Stomach smooth muscle (tissue), 2 donors: ENCODE measurements around the gene C9orf72.
A peak's percentile ranks its signal among the peaks of the same experiment; 100 is the strongest.
"Not testable (repeated sequence)": the region's sequence is repeated elsewhere in the genome, so short reads cannot be mapped to it uniquely, and the experiment has no call there.

Experiments
- H3K27ac ChIP-seq: one replicate; pipeline ENCODE4 v1.7.0; 2013; ENCODE audit warnings: mild to moderate bottlenecking, low read length, inconsistent platforms
- H3K27me3 ChIP-seq, 2 donors: one replicate each; pipeline ENCODE4 v1.7.0; 2013; ENCODE audit warnings: low read length in 2 of 2; ENCODE audit not compliant: insufficient read depth in 2 of 2, control insufficient read depth in 1 of 2
- H3K36me3 ChIP-seq, 2 donors: one replicate each; pipeline ENCODE4 v1.7.0; 2013; ENCODE audit warnings: low read length in 2 of 2; ENCODE audit not compliant: control insufficient read depth in 2 of 2, insufficient read depth in 2 of 2
- H3K4me1 ChIP-seq: one replicate; pipeline ENCODE4 v1.7.0; 2013; ENCODE audit warnings: low read length; ENCODE audit not compliant: control insufficient read depth, insufficient read depth
- H3K4me3 ChIP-seq, 2 donors: one replicate each; pipeline ENCODE4 v1.7.0; 2013; ENCODE audit warnings: low read length in 2 of 2
- H3K9ac ChIP-seq, 2 donors: one replicate each; pipeline ENCODE4 v1.7.0; 2013; ENCODE audit warnings: low read length in 2 of 2, mild to moderate bottlenecking in 1 of 2
- H3K9me3 ChIP-seq, 2 donors: one replicate each; pipeline ENCODE4 v1.7.0; 2013; ENCODE audit warnings: low read length in 2 of 2; ENCODE audit not compliant: control insufficient read depth in 2 of 2
- donor health status: healthy.
- donor health status: Pancreatic carcinoma.

Gene C9orf72, protein sequence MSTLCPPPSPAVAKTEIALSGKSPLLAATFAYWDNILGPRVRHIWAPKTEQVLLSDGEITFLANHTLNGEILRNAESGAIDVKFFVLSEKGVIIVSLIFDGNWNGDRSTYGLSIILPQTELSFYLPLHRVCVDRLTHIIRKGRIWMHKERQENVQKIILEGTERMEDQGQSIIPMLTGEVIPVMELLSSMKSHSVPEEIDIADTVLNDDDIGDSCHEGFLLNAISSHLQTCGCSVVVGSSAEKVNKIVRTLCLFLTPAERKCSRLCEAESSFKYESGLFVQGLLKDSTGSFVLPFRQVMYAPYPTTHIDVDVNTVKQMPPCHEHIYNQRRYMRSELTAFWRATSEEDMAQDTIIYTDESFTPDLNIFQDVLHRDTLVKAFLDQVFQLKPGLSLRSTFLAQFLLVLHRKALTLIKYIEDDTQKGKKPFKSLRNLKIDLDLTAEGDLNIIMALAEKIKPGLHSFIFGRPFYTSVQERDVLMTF

DNA sequence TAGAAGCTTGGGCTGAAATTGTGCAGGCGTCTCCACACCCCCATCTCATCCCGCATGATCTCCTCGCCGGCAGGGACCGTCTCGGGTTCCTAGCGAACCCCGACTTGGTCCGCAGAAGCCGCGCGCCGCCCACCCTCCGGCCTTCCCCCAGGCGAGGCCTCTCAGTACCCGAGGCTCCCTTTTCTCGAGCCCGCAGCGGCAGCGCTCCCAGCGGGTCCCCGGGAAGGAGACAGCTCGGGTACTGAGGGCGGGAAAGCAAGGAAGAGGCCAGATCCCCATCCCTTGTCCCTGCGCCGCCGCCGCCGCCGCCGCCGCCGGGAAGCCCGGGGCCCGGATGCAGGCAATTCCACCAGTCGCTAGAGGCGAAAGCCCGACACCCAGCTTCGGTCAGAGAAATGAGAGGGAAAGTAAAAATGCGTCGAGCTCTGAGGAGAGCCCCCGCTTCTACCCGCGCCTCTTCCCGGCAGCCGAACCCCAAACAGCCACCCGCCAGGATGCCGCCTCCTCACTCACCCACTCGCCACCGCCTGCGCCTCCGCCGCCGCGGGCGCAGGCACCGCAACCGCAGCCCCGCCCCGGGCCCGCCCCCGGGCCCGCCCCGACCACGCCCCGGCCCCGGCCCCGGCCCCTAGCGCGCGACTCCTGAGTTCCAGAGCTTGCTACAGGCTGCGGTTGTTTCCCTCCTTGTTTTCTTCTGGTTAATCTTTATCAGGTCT is at the start of gene C9orf72:
Gene C9orf72, minus strand, starts transcription at position 564 of the 716 bp plus-strand sequence. CDS start 6,361 bp downstream, outside the sequence.
- H3K9me3 ChIP-seq, result no peaks in the 10 kb centered on the region
- peak within 1 kb of the TSS; percentile 85 to 94 for H3K9ac ChIP-seq

DNA sequence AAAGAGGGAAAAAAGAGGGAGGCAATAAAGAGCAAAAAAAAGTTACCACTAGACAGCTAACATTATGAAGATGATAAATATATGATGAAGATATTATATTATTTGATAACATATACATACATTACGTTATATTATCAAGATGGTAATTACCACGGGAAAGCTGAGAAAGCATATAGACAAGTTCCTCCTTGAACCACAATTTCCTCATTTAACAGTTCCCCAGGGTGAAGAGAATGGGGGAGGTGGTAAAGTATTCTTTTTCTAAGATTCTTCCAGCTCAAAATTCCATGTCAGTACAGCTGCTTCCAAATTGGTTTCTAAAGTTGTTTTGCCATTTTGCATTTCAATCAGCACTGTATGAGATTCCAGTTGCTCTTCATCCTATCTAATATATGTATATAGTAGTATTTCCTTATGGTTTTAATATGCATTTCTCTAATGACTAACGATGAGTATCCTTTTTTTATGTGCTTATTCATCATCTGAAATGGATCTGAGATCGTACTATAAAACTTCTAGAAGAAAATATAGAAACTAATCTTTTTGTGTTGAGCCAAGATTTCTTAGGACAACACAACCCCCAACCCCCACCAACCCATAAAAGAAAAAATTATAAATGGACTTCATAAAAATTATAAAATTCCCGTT is 49.5 kb upstream of the C9orf72 start:
- Histone ChIP-seq H3K9me3 (no peaks in the 10 kb centered on the region), H3K27me3 (no peaks in the 10 kb centered on the region), H3K4me3 (no peak overlapping the region), H3K36me3 (no peaks in the 10 kb centered on the region), H3K4me1 (no peaks in the 10 kb centered on the region), H3K9ac (no peak overlapping the region), H3K27ac (no peak overlapping the region)

More for the DNA sequence above, at the start of gene C9orf72:
- Histone ChIP-seq H3K36me3 (no peaks in the 10 kb centered on the region), H3K27ac (peak within 1 kb of the TSS; percentile 94), H3K4me3 (peak within 1 kb of the TSS; percentile 88 to 91), H3K27me3 (no peaks in the 10 kb centered on the region), H3K4me1 (peaks cover 9% of the 10 kb centered on the region)

DNA sequence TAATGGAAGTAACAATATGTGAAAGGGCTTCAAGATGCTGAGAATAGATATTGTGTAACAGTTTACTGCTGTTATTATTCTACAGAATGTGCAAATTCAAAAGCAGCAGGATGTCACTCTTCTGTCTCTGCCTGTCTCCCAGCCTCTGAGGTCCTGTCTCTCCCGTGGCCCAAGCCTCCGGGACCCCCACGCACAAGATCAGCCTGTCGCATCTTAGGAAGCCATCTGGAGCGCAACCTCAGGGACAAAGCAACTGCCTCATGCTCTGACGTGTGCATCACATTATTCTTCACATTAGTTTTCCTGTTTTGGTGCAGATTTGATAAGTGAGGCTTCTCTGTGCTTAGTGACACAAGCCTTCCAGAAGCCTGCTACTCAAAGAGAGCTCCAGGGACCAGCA is 46.5 kb upstream of the C9orf72 start:
- H3K27ac ChIP-seq, result no peak overlapping the region
- H3K27me3 ChIP-seq, result no peaks in the 10 kb centered on the region
- no peaks in the 10 kb centered on the region for H3K36me3 ChIP-seq
- H3K4me3 ChIP-seq, result no peak overlapping the region
- H3K9ac ChIP-seq, result no peak overlapping the region
- no peaks in the 10 kb centered on the region for H3K9me3 ChIP-seq
- no peaks in the 10 kb centered on the region for H3K4me1 ChIP-seq

DNA sequence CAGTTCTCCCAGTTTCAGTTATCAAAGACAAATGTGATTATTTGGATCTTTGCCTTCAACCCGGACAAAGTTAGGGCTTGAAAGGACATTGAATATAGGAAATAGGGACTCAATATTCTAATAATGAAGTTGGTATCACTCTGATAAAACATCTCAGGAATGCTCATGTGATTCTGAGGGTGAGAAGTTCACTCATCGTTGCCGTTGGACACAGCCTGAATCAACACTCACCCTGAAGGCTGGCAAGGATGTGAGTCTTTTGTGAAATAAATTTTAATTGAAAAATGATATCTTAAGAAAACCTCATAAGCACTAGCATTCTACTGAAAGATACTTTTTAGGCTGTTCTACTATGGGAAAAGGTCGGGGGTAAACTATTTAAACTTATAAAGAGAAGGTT is 44.8 kb upstream of the C9orf72 start:
- no peaks in the 10 kb centered on the region for H3K36me3 ChIP-seq
- no peak overlapping the region for H3K9ac ChIP-seq
- no peak overlapping the region for H3K27ac ChIP-seq
- H3K27me3 ChIP-seq, result no peaks in the 10 kb centered on the region
- no peak overlapping the region for H3K4me3 ChIP-seq
- H3K4me1 ChIP-seq, result no peaks in the 10 kb centered on the region
- H3K9me3 ChIP-seq, result no peaks in the 10 kb centered on the region

DNA sequence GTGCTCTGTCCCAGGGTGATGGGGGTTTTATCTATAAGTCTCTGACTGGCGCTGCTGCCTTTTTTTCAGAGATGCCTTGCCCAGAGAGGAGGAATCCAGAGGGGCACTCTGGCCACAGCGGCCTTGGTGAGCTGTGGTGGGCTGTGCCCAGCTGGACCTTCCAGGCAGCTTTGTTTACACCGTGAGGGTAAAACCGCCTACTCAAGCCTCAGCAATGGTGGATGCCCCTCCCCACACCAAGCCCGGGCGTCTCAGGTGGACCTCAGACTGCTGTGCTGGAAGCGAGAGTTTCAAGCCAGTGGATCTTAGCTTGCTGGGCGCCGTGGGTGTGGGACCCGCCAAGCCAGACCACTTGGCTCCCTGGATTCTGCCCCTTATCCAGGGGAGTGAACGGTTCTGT is 41.3 kb upstream of the C9orf72 start:
- Histone ChIP-seq H3K4me3 (no peak overlapping the region), H3K27ac (no peak overlapping the region), H3K27me3 (no peaks in the 10 kb centered on the region)

DNA sequence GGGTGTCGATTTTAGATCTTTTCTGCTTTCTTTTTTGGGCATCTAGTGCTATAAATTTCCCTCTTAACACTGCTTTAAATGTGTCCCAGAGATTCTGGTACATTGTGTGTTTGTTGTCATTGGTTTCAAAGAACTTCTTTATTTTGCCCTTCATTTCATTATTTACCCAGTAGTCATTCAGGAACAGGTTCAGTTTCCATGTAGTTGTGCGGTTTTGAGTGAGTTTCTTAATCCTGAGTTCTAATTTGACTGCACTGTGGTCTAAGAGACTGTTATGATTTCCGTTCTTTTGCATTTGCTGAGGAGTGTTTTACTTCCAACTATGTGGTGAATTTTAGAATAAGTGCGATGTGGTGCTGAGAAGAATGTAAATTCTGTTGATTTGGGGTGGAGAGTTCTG is 38.8 kb upstream of the C9orf72 start:
- not testable (repeated sequence) for H3K36me3 ChIP-seq, H3K9ac ChIP-seq, H3K27ac ChIP-seq, H3K9me3 ChIP-seq, H3K27me3 ChIP-seq, H3K4me3 ChIP-seq, H3K4me1 ChIP-seq

More for the DNA sequence above, 41.3 kb upstream of the C9orf72 start:
- H3K9ac ChIP-seq, result no peak overlapping the region
- H3K9me3 ChIP-seq, result no peaks in the 10 kb centered on the region
- H3K36me3 ChIP-seq, result no peaks in the 10 kb centered on the region
- no peaks in the 10 kb centered on the region for H3K4me1 ChIP-seq

DNA sequence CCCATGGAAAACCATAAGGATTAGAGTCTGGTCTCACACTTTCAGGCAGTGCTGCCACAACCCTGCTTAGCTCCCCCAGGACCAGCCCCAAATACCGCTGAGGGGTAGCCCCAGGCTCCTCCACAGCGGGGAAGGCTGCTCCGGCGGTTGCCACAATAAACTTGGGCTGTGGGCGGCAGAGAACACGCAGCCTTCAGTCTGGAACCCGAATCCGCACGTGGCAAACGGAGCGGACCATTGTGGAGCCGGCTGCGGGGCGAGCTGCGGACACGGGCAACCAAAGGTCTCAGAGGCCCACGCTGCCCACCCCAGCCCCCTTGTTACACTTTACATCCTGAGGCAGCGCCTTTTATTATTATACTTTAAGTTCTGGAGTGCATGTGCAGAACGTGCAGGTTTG is 37.3 kb upstream of the C9orf72 start:
- H3K27ac ChIP-seq, result no peak overlapping the region
- H3K27me3 ChIP-seq, result no peaks in the 10 kb centered on the region
- H3K4me3 ChIP-seq, result no peak overlapping the region
- H3K36me3 ChIP-seq, result no peaks in the 10 kb centered on the region
- H3K9me3 ChIP-seq, result no peaks in the 10 kb centered on the region
- H3K9ac ChIP-seq, result no peak overlapping the region
- H3K4me1 ChIP-seq, result no peaks in the 10 kb centered on the region

DNA sequence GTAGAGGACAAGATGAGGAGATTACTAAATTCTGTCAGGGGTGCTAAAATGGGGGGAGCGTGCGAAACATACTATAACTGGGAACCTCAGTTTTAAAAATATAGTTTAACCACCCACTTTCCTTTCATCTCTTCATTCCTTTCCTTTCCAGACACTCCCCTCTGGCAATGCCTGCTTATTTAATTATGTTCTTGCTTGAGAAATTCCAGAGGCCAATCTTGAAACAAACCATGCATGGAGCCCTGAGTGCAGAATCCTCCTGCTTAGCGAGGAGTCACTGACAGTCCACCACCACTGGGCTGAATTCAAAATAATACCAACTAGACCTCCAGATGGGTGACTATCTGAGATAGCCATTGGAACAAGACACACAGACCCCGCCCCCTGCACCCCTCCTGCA is 29.7 kb upstream of the C9orf72 start:
- H3K27me3 ChIP-seq, result no peaks in the 10 kb centered on the region
- no peak overlapping the region for H3K9ac ChIP-seq
- H3K4me1 ChIP-seq, result no peaks in the 10 kb centered on the region
- H3K27ac ChIP-seq, result no peak overlapping the region
- peak overlapping the region in 1 of 2 donors; percentile 11 for H3K4me3 ChIP-seq
- H3K36me3 ChIP-seq, result no peaks in the 10 kb centered on the region
- no peaks in the 10 kb centered on the region for H3K9me3 ChIP-seq

DNA sequence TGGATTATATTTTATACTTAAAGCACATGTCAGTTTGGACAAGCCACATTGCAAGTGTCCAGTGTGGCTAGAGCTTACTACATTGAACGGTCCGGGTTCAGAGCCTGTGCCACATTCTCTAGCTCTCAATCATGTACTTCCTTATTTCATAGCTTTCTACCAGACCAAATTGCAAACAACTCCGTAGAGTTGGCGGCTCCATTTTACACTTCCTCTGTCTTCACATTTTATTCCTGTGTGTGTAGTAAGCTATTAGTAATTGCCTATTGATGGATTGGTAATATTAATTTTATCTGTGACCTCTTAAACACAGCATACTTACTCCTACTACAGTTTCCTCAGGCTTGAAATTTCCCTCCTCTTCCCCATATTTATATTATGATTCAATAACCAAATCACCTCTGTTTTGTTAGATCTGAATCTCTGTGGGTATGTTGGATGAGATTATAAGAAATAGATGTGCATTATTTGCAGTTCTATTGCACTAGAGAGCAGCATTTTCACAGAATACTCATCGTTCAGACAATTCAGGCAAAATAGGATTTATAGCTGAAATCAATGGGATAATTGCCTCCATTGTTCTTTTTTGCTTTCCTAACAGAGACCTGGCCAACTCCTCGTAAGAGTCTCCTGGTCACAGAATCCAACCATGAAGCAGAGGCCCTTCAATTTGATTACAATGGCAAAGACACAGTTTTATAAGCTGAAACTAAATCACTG is 29.0 kb upstream of the C9orf72 start:
- Histone ChIP-seq H3K4me1 (no peaks in the 10 kb centered on the region), H3K36me3 (no peaks in the 10 kb centered on the region), H3K4me3 (peak overlapping the region in 1 of 2 donors; percentile 11), H3K9me3 (no peaks in the 10 kb centered on the region), H3K27me3 (no peaks in the 10 kb centered on the region), H3K9ac (no peak overlapping the region), H3K27ac (no peak overlapping the region)

DNA sequence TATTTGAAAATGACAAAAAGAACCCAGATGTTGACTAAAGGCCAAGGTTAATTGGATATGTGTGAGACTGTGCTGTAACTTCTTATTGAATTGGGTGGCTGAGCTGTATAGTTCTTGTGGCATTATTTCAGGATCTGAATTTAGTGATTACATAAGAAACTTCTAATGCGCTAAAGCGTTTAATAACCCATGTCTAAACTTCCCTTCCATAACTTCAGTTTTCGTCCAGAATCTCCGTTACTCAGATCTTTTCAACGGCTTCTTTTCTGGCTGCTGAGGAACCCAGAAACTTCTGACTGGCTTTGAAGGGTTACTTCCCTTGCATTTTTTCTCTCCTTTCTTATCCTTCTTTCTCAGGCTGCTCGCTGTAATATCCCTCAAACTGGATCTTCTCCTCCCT is 28.1 kb upstream of the C9orf72 start:
- H3K9ac ChIP-seq, result no peak overlapping the region
- H3K36me3 ChIP-seq, result no peaks in the 10 kb centered on the region
- no peak overlapping the region for H3K27ac ChIP-seq
- no peaks in the 10 kb centered on the region for H3K4me1 ChIP-seq
- H3K4me3 ChIP-seq, result no peak overlapping the region
- no peaks in the 10 kb centered on the region for H3K27me3 ChIP-seq
- no peaks in the 10 kb centered on the region for H3K9me3 ChIP-seq
